ENCODE measurements around the gene TOLLIP.
A peak's percentile ranks its signal among the peaks of the same experiment; 100 is the strongest.

TOLLIP gene

GRCh38 chr11:1276041-1276790 is 33.2 kb downstream of the TOLLIP start:
- Histone ChIP-seq H3K9me3 (replicated peaks in 1 of 11) (no peaks in the 10 kb centered on the region), H3K27ac (no peak overlapping the region), H3K36me3 (peaks cover 35 to 95% (median 53%) of the 10 kb centered on the region in 11 experiments), H3K4me2 (peak overlapping the region in 8 of 11 experiments; percentile 11 to 78 (median 60); a peak in 11 of 22 replicates), H3K4me1 (peaks cover 0 to 60% (median 46%) of the 10 kb centered on the region in 10 experiments; a peak in 16 of 20 replicates), H3K9ac (peak overlapping the region in 3 of 11 experiments; percentile 18 to 36 (median 30); a peak in 4 of 22 replicates), H3K4me3 (no peak overlapping the region), H3K27me3 (no peaks in the 10 kb centered on the region), H4K20me1 (peaks cover 41 to 98% (median 83%) of the 10 kb centered on the region in 11 experiments)
- TF ChIP-seq Cebpa-rat (IDR thresholded peaks at IDR 0.05), result no peak

- Histone ChIP-seq H4K20me1 (peaks cover 41 to 98% (median 82%) of the 10 kb centered on the region in 11 experiments), H3K4me3 (no peak overlapping the region), H3K36me3 (peaks cover 23 to 88% (median 41%) of the 10 kb centered on the region in 11 experiments), H3K4me2 (peak overlapping the region in 7 of 11 experiments; percentile 38 to 78 (median 62); a peak in 13 of 22 replicates), H3K9ac (peak overlapping the region in 8 of 11 experiments; percentile 2 to 36 (median 24); a peak in 8 of 22 replicates), H3K27me3 (no peaks in the 10 kb centered on the region), H3K9me3 (replicated peaks in 1 of 11) (no peaks in the 10 kb centered on the region), H3K4me1 (peaks cover 0 to 72% (median 57%) of the 10 kb centered on the region in 10 experiments; a peak in 16 of 20 replicates), H3K27ac (peak overlapping the region in 3 of 11 experiments; percentile 15 to 38 (median 38); a peak in 4 of 22 replicates)
- TF ChIP-seq Cebpa-rat (IDR thresholded peaks at IDR 0.05), result no peak
These were observed 34.4 kb downstream of the TOLLIP start for GRCh38 chr11:1275021-1275420.

- Histone ChIP-seq H3K27me3 (no peaks in the 10 kb centered on the region), H4K20me1 (peaks cover 41 to 97% (median 77%) of the 10 kb centered on the region in 11 experiments), H3K27ac (no peak overlapping the region), H3K4me2 (peak overlapping the region in 4 of 11 experiments; percentile 57 to 78 (median 68); a peak in 6 of 22 replicates), H3K9ac (peak overlapping the region in 1 of 11 experiments; percentile 29; a peak in 1 of 22 replicates), H3K4me3 (no peak overlapping the region), H3K4me1 (peaks cover 0 to 76% (median 62%) of the 10 kb centered on the region in 10 experiments; a peak in 16 of 20 replicates), H3K36me3 (peaks cover 18 to 82% (median 36%) of the 10 kb centered on the region in 11 experiments), H3K9me3 (replicated peaks in 1 of 11) (no peaks in the 10 kb centered on the region)
- no peak for TF ChIP-seq Cebpa-rat (IDR thresholded peaks at IDR 0.05)
These were observed 34.9 kb downstream of the TOLLIP start for GRCh38 chr11:1274501-1274900.

- no peak overlapping the region for H3K9ac ChIP-seq
- H3K9me3 ChIP-seq (replicated peaks in 1 of 11), result peaks cover 0 to 4% (median 0%) of the 10 kb centered on the region in 11 experiments; a peak in 3 of 22 replicates
- peaks cover 16 to 63% (median 26%) of the 10 kb centered on the region in 11 experiments for H3K36me3 ChIP-seq
- H3K27me3 ChIP-seq, result no peaks in the 10 kb centered on the region
- no peak overlapping the region for H3K4me3 ChIP-seq
- no peak overlapping the region for H3K4me2 ChIP-seq
- no peak for TF ChIP-seq Cebpa-rat (IDR thresholded peaks at IDR 0.05)
- H4K20me1 ChIP-seq, result peaks cover 26 to 77% (median 57%) of the 10 kb centered on the region in 11 experiments
- H3K4me1 ChIP-seq, result peaks cover 0 to 60% (median 44%) of the 10 kb centered on the region in 10 experiments; a peak in 16 of 20 replicates
- H3K27ac ChIP-seq, result no peak overlapping the region
These were observed 36.9 kb downstream of the TOLLIP start for GRCh38 chr11:1272531-1272930.

GRCh38 chr11:1271927-1272326 is 37.5 kb downstream of the TOLLIP start:
- H3K36me3 ChIP-seq, result peaks cover 14 to 57% (median 23%) of the 10 kb centered on the region in 11 experiments
- no peaks in the 10 kb centered on the region for H3K27me3 ChIP-seq
- H3K4me3 ChIP-seq, result no peak overlapping the region
- peaks cover 0 to 10% (median 5%) of the 10 kb centered on the region in 11 experiments; a peak in 12 of 22 replicates for H3K9me3 ChIP-seq (replicated peaks in 1 of 11)
- H4K20me1 ChIP-seq, result peaks cover 20 to 71% (median 51%) of the 10 kb centered on the region in 11 experiments; a peak in 21 of 22 replicates
- no peak for TF ChIP-seq Cebpa-rat (IDR thresholded peaks at IDR 0.05)
- H3K27ac ChIP-seq, result no peak overlapping the region
- H3K4me1 ChIP-seq, result peaks cover 0 to 57% (median 43%) of the 10 kb centered on the region in 10 experiments; a peak in 17 of 20 replicates
- H3K9ac ChIP-seq, result no peak overlapping the region
- no peak overlapping the region for H3K4me2 ChIP-seq

- no peak for TF ChIP-seq Cebpa-rat (IDR thresholded peaks at IDR 0.05)
- H3K4me3 ChIP-seq, result no peak overlapping the region
- peaks cover under 1 to 16% (median 10%) of the 10 kb centered on the region in 11 experiments; a peak in 18 of 22 replicates for H3K9me3 ChIP-seq (replicated peaks in 1 of 11)
- H3K36me3 ChIP-seq, result peaks cover 9 to 51% (median 18%) of the 10 kb centered on the region in 11 experiments; a peak in 21 of 22 replicates
- no peaks in the 10 kb centered on the region for H3K27me3 ChIP-seq
- H3K27ac ChIP-seq, result no peak overlapping the region
- peaks cover 0 to 51% (median 39%) of the 10 kb centered on the region in 10 experiments; a peak in 17 of 20 replicates for H3K4me1 ChIP-seq
- H3K9ac ChIP-seq, result peak overlapping the region in 3 of 11 experiments; percentile 0 to 47 (median 33); a peak in 2 of 22 replicates
- peaks cover 14 to 66% (median 46%) of the 10 kb centered on the region in 11 experiments; a peak in 21 of 22 replicates for H4K20me1 ChIP-seq
- peak overlapping the region in 5 of 11 experiments; percentile 23 to 53 (median 53); a peak in 6 of 22 replicates for H3K4me2 ChIP-seq
These were observed 38.0 kb downstream of the TOLLIP start for GRCh38 chr11:1271406-1271805.

GRCh38 chr11:1271002-1271401 is 38.4 kb downstream of the TOLLIP start:
- Histone ChIP-seq H4K20me1 (peaks cover 10 to 62% (median 42%) of the 10 kb centered on the region in 11 experiments; a peak in 21 of 22 replicates), H3K9ac (peak overlapping the region in 5 of 11 experiments; percentile 0 to 47 (median 35); a peak in 3 of 22 replicates), H3K9me3 (replicated peaks in 1 of 11) (peaks cover 4 to 20% (median 14%) of the 10 kb centered on the region in 11 experiments), H3K4me1 (peaks cover 0 to 47% (median 35%) of the 10 kb centered on the region in 10 experiments; a peak in 17 of 20 replicates), H3K27ac (no peak overlapping the region; a peak in 1 of 22 replicates), H3K27me3 (no peaks in the 10 kb centered on the region), H3K4me3 (no peak overlapping the region), H3K36me3 (peaks cover 5 to 47% (median 14%) of the 10 kb centered on the region in 11 experiments; a peak in 19 of 22 replicates), H3K4me2 (peak overlapping the region in 6 of 11 experiments; percentile 23 to 53 (median 44); a peak in 9 of 22 replicates)
- TF ChIP-seq Cebpa-rat (IDR thresholded peaks at IDR 0.05), result no peak

- Histone ChIP-seq H3K9ac (peak overlapping the region in 2 of 11 experiments; percentile 35 to 41; a peak in 2 of 22 replicates), H3K36me3 (peaks cover 4 to 46% (median 12%) of the 10 kb centered on the region in 11 experiments; a peak in 16 of 22 replicates), H3K4me3 (no peak overlapping the region), H3K4me1 (peaks cover 0 to 42% (median 30%) of the 10 kb centered on the region in 10 experiments; a peak in 15 of 20 replicates), H3K9me3 (replicated peaks in 1 of 11) (peaks cover 9 to 25% (median 19%) of the 10 kb centered on the region in 11 experiments), H3K27me3 (no peaks in the 10 kb centered on the region), H3K27ac (no peak overlapping the region), H4K20me1 (peaks cover 6 to 57% (median 36%) of the 10 kb centered on the region in 11 experiments; a peak in 19 of 22 replicates), H3K4me2 (peak overlapping the region in 6 of 11 experiments; percentile 23 to 53 (median 44); a peak in 8 of 22 replicates)
- no peak for TF ChIP-seq Cebpa-rat (IDR thresholded peaks at IDR 0.05)
These were observed 39.0 kb downstream of the TOLLIP start for GRCh38 chr11:1270476-1270875.
